ENCODE results near the gene XYLT2. TPM values are rescaled to one million over a fixed set of nuclear protein-coding genes. Genes with fewer than 3 reads are reported as not detected.
A peak's percentile ranks its signal among the peaks of the same experiment; 100 is the strongest.
"Not testable (repeated sequence)": the region's sequence is repeated elsewhere in the genome, so short reads cannot be mapped to it uniquely, and the experiment has no call there.

Gene XYLT2
- total and polyA plus RNA-seq, 9 of the 15 experiments (the other 6 are each of a cell fraction or from before 2014, with no cell fraction given), result 0.63 to 9.1 (median 4.3) TPM

GRCh38 chr17:50300824-50301223, 45.1 kb upstream of the XYLT2 start:
- H3K27me3 ChIP-seq (ENCODE audit: control insufficient read depth in 2 of 2, insufficient read depth in 2 of 2, low read length in 2 of 2), result peaks cover 2 to 29% of the 10 kb centered on the region in 2 experiments; a peak in 3 of 5 replicates
- intact Hi-C loops (cut with micrococcal nuclease); H3K9ac ChIP-seq (ENCODE audit: insufficient read depth in 1 of 2, low read depth in 2 of 2, low read length in 2 of 2); ATAC-seq; H3K9me1 ChIP-seq (ENCODE audit: control insufficient read depth, insufficient read depth, low read length); H3K79me2 ChIP-seq (ENCODE audit: control insufficient read depth, insufficient read depth, low read length); FAIRE-seq; H3K4me3 ChIP-seq; H3K9me3 ChIP-seq (replicated peaks; ENCODE audit: control insufficient read depth, insufficient read depth, low read depth, low read length); H4K20me1 ChIP-seq (replicated peaks; ENCODE audit: control insufficient read depth, insufficient read depth, low read length); CTCF ChIA-PET (ENCODE audit: low intra/inter-chr PET ratio); H3K4me2 ChIP-seq (ENCODE audit: insufficient read depth, low read length); DNase-seq (ENCODE audit: extremely low read depth in 1 of 4, low spot score in 3 of 4); in situ Hi-C loops (cut with MboI); H3K27ac ChIP-seq (ENCODE audit: extremely low read depth, low read depth, low read length); H3K36me3 ChIP-seq (ENCODE audit: control insufficient read depth, insufficient read depth, low read length); BruUV-seq (replicated peaks); H2AFZ ChIP-seq (ENCODE audit: low read depth, low read length); H3K4me1 ChIP-seq (replicated peaks in 1 of 2; ENCODE audit: control insufficient read depth in 2 of 2, insufficient read depth in 2 of 2, low read length in 2 of 2): not testable (repeated sequence)
- TF ChIP-seq, protein P1, sequence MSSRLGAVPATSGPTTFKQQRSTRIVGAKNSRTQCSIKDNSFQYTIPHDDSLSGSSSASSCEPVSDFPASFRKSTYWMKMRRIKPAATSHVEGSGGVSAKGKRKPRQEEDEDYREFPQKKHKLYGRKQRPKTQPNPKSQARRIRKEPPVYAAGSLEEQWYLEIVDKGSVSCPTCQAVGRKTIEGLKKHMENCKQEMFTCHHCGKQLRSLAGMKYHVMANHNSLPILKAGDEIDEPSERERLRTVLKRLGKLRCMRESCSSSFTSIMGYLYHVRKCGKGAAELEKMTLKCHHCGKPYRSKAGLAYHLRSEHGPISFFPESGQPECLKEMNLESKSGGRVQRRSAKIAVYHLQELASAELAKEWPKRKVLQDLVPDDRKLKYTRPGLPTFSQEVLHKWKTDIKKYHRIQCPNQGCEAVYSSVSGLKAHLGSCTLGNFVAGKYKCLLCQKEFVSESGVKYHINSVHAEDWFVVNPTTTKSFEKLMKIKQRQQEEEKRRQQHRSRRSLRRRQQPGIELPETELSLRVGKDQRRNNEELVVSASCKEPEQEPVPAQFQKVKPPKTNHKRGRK (tag; IDR thresholded peaks at IDR 0.05), result 0 out of 2 replicates have a peak, but pooled peaks have one; percentile 37
- POLR2A ChIA-PET, result interaction anchor here (1.1 to 1.4 kb wide), 2 partner anchors 11 to 178 kb away, joined by 3 to 5 read pairs; no protein-coding TSS in a partner anchor
- WGBS (ENCODE audit: insufficient coverage, low coverage, missing lambda C conversion rate), result 0% methylated on average over 1 of the region's 1 CpG

DNA sequence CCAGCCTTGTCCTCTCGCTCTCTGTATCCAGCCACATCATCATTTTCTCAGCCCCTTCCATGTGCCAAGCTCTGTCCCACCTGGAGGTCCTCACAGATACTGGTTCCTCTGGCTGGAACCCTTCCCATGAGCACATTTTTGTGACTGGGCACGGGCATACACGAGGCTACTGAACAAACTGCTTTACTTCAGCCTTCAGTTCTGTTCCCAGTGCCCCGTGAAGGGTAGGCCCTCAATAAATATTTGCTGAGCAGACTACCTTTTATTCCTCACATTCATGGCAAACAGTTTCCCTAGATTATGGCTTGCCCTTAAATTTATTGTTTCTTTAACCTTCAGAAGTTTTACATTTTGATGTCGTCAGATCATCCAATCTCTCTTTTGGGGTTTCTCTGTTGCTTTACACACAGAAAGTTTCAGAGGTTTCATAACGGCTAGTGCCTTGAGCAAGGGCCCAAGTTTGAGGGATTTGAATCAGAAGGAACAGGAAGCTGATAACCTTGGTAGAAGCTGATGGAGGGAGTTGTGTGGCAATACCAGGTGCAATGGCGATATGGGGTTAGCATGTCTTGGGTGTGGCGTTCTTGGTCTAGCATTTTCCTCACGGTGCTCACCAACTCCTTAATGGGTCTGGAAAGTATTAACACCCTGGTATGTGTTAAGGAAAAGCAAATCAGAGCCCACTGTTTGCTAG, 43.9 kb upstream of the XYLT2 start:
- ATAC-seq, result no peak
- no peak for FAIRE-seq
- Histone ChIP-seq H3K27me3 (ENCODE audit: control insufficient read depth in 2 of 2, insufficient read depth in 2 of 2, low read length in 2 of 2) (peaks cover 2 to 29% of the 10 kb centered on the region in 2 experiments; a peak in 3 of 5 replicates), H2AFZ (ENCODE audit: low read depth, low read length) (no peak overlapping the region), H3K9ac (ENCODE audit: insufficient read depth in 1 of 2, low read depth in 2 of 2, low read length in 2 of 2) (no peak overlapping the region), H3K9me1 (ENCODE audit: control insufficient read depth, insufficient read depth, low read length) (no peaks in the 10 kb centered on the region), H3K4me2 (ENCODE audit: insufficient read depth, low read length) (no peak overlapping the region), H3K36me3 (ENCODE audit: control insufficient read depth, insufficient read depth, low read length) (no peaks in the 10 kb centered on the region), H4K20me1 (replicated peaks; ENCODE audit: control insufficient read depth, insufficient read depth, low read length) (no peaks in the 10 kb centered on the region; the same call in 1 of the 2 replicates), H3K4me3 (no peak overlapping the region), H3K4me1 (replicated peaks in 1 of 2; ENCODE audit: control insufficient read depth in 2 of 2, insufficient read depth in 2 of 2, low read length in 2 of 2) (peaks cover 0 to 6% of the 10 kb centered on the region in 2 experiments; a peak in 2 of 5 replicates), H3K27ac (ENCODE audit: extremely low read depth, low read depth, low read length) (no peak overlapping the region), H3K79me2 (ENCODE audit: control insufficient read depth, insufficient read depth, low read length) (no peaks in the 10 kb centered on the region), H3K9me3 (replicated peaks; ENCODE audit: control insufficient read depth, insufficient read depth, low read depth, low read length) (no peaks in the 10 kb centered on the region)
- ChIA-PET POLR2A (interaction anchor here (0.6 kb wide), 1 partner anchor 66 kb away, joined by 3 read pairs; no protein-coding TSS in a partner anchor), CTCF (ENCODE audit: low intra/inter-chr PET ratio) (no interaction called here)
- BruUV-seq (replicated peaks), result no TSS peak
- no peak for DNase-seq (ENCODE audit: extremely low read depth in 1 of 4, low spot score in 3 of 4)
- in situ Hi-C loops (cut with MboI), result no loop called here
- 19% methylated on average over 8 of the region's 9 CpGs for WGBS (ENCODE audit: insufficient coverage, low coverage, missing lambda C conversion rate)
- intact Hi-C loops (cut with micrococcal nuclease), result no loop called here
- no peak for TF ChIP-seq ZNF644 (tag; IDR thresholded peaks at IDR 0.05; ENCODE audit: low read depth)
- no peak for TF ChIP-seq U2AF2 (optimal IDR thresholded peaks at IDR 0.05; ENCODE audit: low read depth, low read length)
- TF ChIP-seq NCOA6 (IDR thresholded peaks at IDR 0.05), result no peak
- TF ChIP-seq CEBPG (CRISPR knock-in tag; IDR thresholded peaks at IDR 0.05), result no peak
- peak in 1 of 2 experiments; percentile 26; a peak in 1 of 4 replicates for TF ChIP-seq CEBPG (tag; conservative IDR thresholded peaks at IDR 0.05 in 1 of 2, IDR thresholded peaks at IDR 0.05 in 1 of 2)
- peak; percentile 44; the same call in 1 of the 2 replicates for TF ChIP-seq CEBPB (tag; IDR thresholded peaks at IDR 0.05)
- TF ChIP-seq, protein P2, sequence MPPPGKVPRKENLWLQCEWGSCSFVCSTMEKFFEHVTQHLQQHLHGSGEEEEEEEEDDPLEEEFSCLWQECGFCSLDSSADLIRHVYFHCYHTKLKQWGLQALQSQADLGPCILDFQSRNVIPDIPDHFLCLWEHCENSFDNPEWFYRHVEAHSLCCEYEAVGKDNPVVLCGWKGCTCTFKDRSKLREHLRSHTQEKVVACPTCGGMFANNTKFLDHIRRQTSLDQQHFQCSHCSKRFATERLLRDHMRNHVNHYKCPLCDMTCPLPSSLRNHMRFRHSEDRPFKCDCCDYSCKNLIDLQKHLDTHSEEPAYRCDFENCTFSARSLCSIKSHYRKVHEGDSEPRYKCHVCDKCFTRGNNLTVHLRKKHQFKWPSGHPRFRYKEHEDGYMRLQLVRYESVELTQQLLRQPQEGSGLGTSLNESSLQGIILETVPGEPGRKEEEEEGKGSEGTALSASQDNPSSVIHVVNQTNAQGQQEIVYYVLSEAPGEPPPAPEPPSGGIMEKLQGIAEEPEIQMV (tag; conservative IDR thresholded peaks at IDR 0.05; ENCODE audit: low read depth), result no peak
- TF ChIP-seq ZNF408 (CRISPR knock-in tag; IDR thresholded peaks at IDR 0.05; ENCODE audit: low read depth), result no peak
- no peak for TF ChIP-seq ZZZ3 (IDR thresholded peaks at IDR 0.05)

Measured in K562 (cell line).